EH (cell line): ENCODE results near the gene CARD18.

Experiments used
- DNase-seq: peaks from one replicate; pipeline ENCODE4 v3.0.0-alpha.2; 2015; ENCODE audit warnings: low read depth

The CARD18 gene

GRCh38 chr11:105139669-105140068 is at the start of gene CARD18:
Gene CARD18, minus strand, starts transcription at chr11:105139769. Its CDS starts 43 bp downstream, at chr11:105139726.
- no peak for DNase-seq

GRCh38 chr11:105183987-105184386 is 44.4 kb upstream of the CARD18 start:
- DNase-seq = no peak

- no peak for DNase-seq
Observed at GRCh38 chr11:105183426-105183825, 43.9 kb upstream of the CARD18 start.

- peak; percentile 30 for DNase-seq
Observed at GRCh38 chr11:105181521-105181920, 42.0 kb upstream of the CARD18 start.

GRCh38 chr11:105181100-105181499 is 41.5 kb upstream of the CARD18 start:
- DNase-seq = peak; percentile 86

GRCh38 chr11:105179542-105180278 is 40.1 kb upstream of the CARD18 start:
- no peak for DNase-seq

GRCh38 chr11:105177658-105178057 is 38.1 kb upstream of the CARD18 start:
- DNase-seq = peak; percentile 96

GRCh38 chr11:105168457-105168856 is 28.9 kb upstream of the CARD18 start:
- DNase-seq = peak; percentile 76

- DNase-seq = no peak
Observed at GRCh38 chr11:105167244-105167643, 27.7 kb upstream of the CARD18 start.

GRCh38 chr11:105164208-105164607 is 24.6 kb upstream of the CARD18 start:
- DNase-seq = no peak

GRCh38 chr11:105162506-105162905 is 22.9 kb upstream of the CARD18 start:
- DNase-seq = no peak

- DNase-seq = no peak
Observed at GRCh38 chr11:105158436-105158835, 18.9 kb upstream of the CARD18 start.

GRCh38 chr11:105156720-105157119 is 17.2 kb upstream of the CARD18 start:
- DNase-seq = no peak

- no peak for DNase-seq
Observed at GRCh38 chr11:105156231-105156630, 16.7 kb upstream of the CARD18 start.

- DNase-seq = no peak
Observed at GRCh38 chr11:105155679-105156078, 16.1 kb upstream of the CARD18 start.

GRCh38 chr11:105153392-105153791 is 13.8 kb upstream of the CARD18 start:
- no peak for DNase-seq

GRCh38 chr11:105152560-105152959 is 13.0 kb upstream of the CARD18 start:
- peak; percentile 36 for DNase-seq

- peak; percentile 76 for DNase-seq
Observed at GRCh38 chr11:105152021-105152512, 12.5 kb upstream of the CARD18 start.

GRCh38 chr11:105149477-105149876 is 9.9 kb upstream of the CARD18 start:
- DNase-seq = no peak

GRCh38 chr11:105148241-105148640 is 8.7 kb upstream of the CARD18 start:
- DNase-seq = peak; percentile 60

- DNase-seq = peak; percentile 83
Observed at GRCh38 chr11:105144887-105145286, 5.3 kb upstream of the CARD18 start.

GRCh38 chr11:105142167-105142566 is 2.6 kb upstream of the CARD18 start:
- DNase-seq = no peak

- peak; percentile 75 for DNase-seq
Observed at GRCh38 chr11:105137286-105137685, 2.3 kb downstream of the CARD18 start.

- no peak for DNase-seq
Observed at GRCh38 chr11:105135883-105136282, 3.7 kb downstream of the CARD18 start.
